Heart left ventricle (tissue), 16 donors: Measurements from ENCODE around the gene FER. TPM values are rescaled to one million over a fixed set of nuclear protein-coding genes. Genes with fewer than 3 reads are reported as not detected.

Source experiments
- ATAC-seq, 4 donors: fragments of 200-7000 bp; cut with Tn5 transposase; one replicate each; pipeline ENCODE4 v1.9.1; 2020 to 2022; ENCODE audit warnings: moderate library complexity in 4 of 4, mild to moderate bottlenecking in 3 of 4, moderate number of reproducible peaks in 1 of 4
- DNase-seq, 5 donors: peaks; one replicate each; pipeline ENCODE4 v3.0.0-alpha.2; 2020
- H3K27ac ChIP-seq, 12 donors: fragments of 200-600 bp; sonication (generic) in 4 of 12; one replicate each; pipeline versions ENCODE4 v1.5.0 to v1.8.0; 2016 to 2022; ENCODE audit warnings: mild to moderate bottlenecking in 2 of 12
- H3K27me3 ChIP-seq, 9 donors: fragments of 200-600 bp; sonication (generic) in 2 of 9; one replicate each; pipeline versions ENCODE4 v1.5.1 to v1.8.0; 2016 to 2022; ENCODE audit warnings: mild to moderate bottlenecking in 3 of 9
- H3K36me3 ChIP-seq, 9 donors: fragments of 200-600 bp; sonication (generic) in 2 of 9; one replicate each; pipeline versions ENCODE4 v1.5.0 to v1.8.0; 2018 to 2022; ENCODE audit warnings: mild to moderate bottlenecking in 2 of 9
- H3K4me1 ChIP-seq, 12 donors: fragments of 200-600 bp; sonication (generic) in 4 of 12; one replicate each; pipeline versions ENCODE4 v1.5.0 to v1.8.0; 2016 to 2022; ENCODE audit warnings: mild to moderate bottlenecking in 3 of 12
- H3K4me3 ChIP-seq, 12 donors: fragments of 200-600 bp; sonication (generic) in 4 of 12; one replicate each; pipeline versions ENCODE4 v1.5.0 to v1.8.0; 2017 to 2022; ENCODE audit warnings: mild to moderate bottlenecking in 9 of 12, moderate library complexity in 4 of 12
- H3K9me3 ChIP-seq, 12 donors: fragments of 200-600 bp; sonication (generic) in 4 of 12; one replicate each; pipeline versions ENCODE4 v1.5.0 to v1.8.0; 2016 to 2022; ENCODE audit warnings: mild to moderate bottlenecking in 1 of 12
- CTCF ChIP-seq, 12 donors: fragments of 200-600 bp; sonication (generic) in 4 of 12; IDR thresholded peaks; one replicate each; pipeline versions ENCODE4 v1.5.0 to v1.8.0; 2018 to 2022; ENCODE audit warnings: antibody characterized with exemption in 12 of 12, mild to moderate bottlenecking in 5 of 12
- POLR2A ChIP-seq, 2 donors: fragments of 450-650 bp; IDR thresholded peaks; one replicate each; pipeline ENCODE4 v1.6.1; 2017; ENCODE audit warnings: antibody characterized with exemption in 2 of 2, mild to moderate bottlenecking in 2 of 2, moderate library complexity in 2 of 2
- whole genome bisulfite sequencing, 4 donors: extraction: QIAGEN DNeasy Blood & Tissue Kit in 2 of 4; methylation state at CpG; one replicate each; pipeline versions ENCODE4 v1.1.5 to v1.1.7; 2013 to 2018; 5-methylcytosine and 5-hydroxymethylcytosine counted together
- intact Hi-C, 10 donors: fragments of 100-400 bp; cut with DNase I; formaldehyde crosslinking; loops; one replicate each; pipeline versions ENCODE4 v1.11.1 to v1.14.2; 2022
- polyA plus RNA-seq, 2 donors: library from polyadenylated mRNA; stranded (reverse); fragments of 200-250 nt; gene quantifications; one replicate each; pipeline ENCODE4 v1.2.3, GENCODE V29; 2013
- total RNA-seq, 9 donors: library from RNA; depleted of rRNA in 2 of 9; stranded (reverse); fragments of >200 nt in 2 of 9; fragmentation: NEBNext Ultra II Directional in 3 of 9; extraction: Animal tissue kit (Norgen Biotek cat#: 25700) in 3 of 9; gene quantifications; one replicate each; pipeline versions ENCODE4 v1.1.0 to v1.2.4, GENCODE V29; 2016 to 2023
- donor health status: ischemic (EF 13 %, LVEDD 7.1; RV severe dilation, severe dysfunction).
- donor health status: healthy with polysubstance abuse.
- donor health status: DM: no; HTN: yes; CAD: no.
- donor health status: DM: no; HTN: no; CAD: no.
- donor health status: ischemic (EF 25% LVEDD 6.9; RV normal size, moderate dysfunction).
- donor health status: ischemic (EF 25% LVEDD 5.7; RV mildly dilated, moderate dysfunction).
- donor health status: healthy.
- donor health status: DM: yes; HTN: yes; CAD: no.
- donor health status: ischemic (EF 35%, LVEDD 5.7; RV mildly dilated, moderate dysfunction).
- donor health status: nonischemic (EF 11% LVEDD 7.7; RV severe dilation, severe dysfunction).
- donor health status: DM: yes; HTN: yes; CAD: no.
- donor health status: PGD.
- donor health status: ischemic (EF 29% LVEDD 5.4; RV normal size, mild dysfunction).
- donor health status: nonischemic (EF 23%, LVEDD 6.1; RV moderate dilation, normal function).

FER gene
- total and polyA plus RNA-seq, 11 donors = 1.4 to 25.7 (median 13.1) TPM

GRCh38 chr5:108946008-108946407, 198.3 kb downstream of the FER start:
- H3K4me3 ChIP-seq = no peak overlapping the region
- no peaks in the 10 kb centered on the region for H3K27me3 ChIP-seq
- no peak for DNase-seq
- no peak for ATAC-seq
- peaks cover 0 to 7% (median 0%) of the 10 kb centered on the region in 12 donors for H3K4me1 ChIP-seq
- WGBS, 4 donors = 90 to 96% (median 92%) methylated on average over 1 of the region's 1 CpG
- H3K36me3 ChIP-seq = peaks cover 0 to 6% (median 0%) of the 10 kb centered on the region in 9 donors
- H3K9me3 ChIP-seq = no peaks in the 10 kb centered on the region
- H3K27ac ChIP-seq = no peak overlapping the region
- intact Hi-C loops = no loop called here
- TF ChIP-seq POLR2A (IDR thresholded peaks at IDR 0.05) = no peak
- no peak for TF ChIP-seq CTCF (IDR thresholded peaks at IDR 0.05)

GRCh38 chr5:108947164-108947563, 199.5 kb downstream of the FER start:
- H3K27me3 ChIP-seq = no peaks in the 10 kb centered on the region
- no peak overlapping the region for H3K4me3 ChIP-seq
- H3K9me3 ChIP-seq = no peaks in the 10 kb centered on the region
- H3K27ac ChIP-seq = no peak overlapping the region
- TF ChIP-seq CTCF (IDR thresholded peaks at IDR 0.05) (no peak), POLR2A (IDR thresholded peaks at IDR 0.05) (no peak)
- intact Hi-C loops = no loop called here
- H3K4me1 ChIP-seq = peaks cover 0 to 5% (median 0%) of the 10 kb centered on the region in 12 donors
- DNase-seq (no peak), ATAC-seq (no peak)
- WGBS, 4 donors = 94 to 99% (median 97%) methylated on average over 1 of the region's 1 CpG
- peaks cover 0 to 6% (median 0%) of the 10 kb centered on the region in 9 donors for H3K36me3 ChIP-seq

GRCh38 chr5:108950276-108950675, 202.6 kb downstream of the FER start:
- intact Hi-C loops = loop anchor here in 1 of 10 donors (10.0 kb wide), 1 partner anchor 355 kb away; no protein-coding TSS in a partner anchor
- DNase-seq (no peak), ATAC-seq (no peak)
- H3K27me3 ChIP-seq = no peaks in the 10 kb centered on the region
- no peak overlapping the region for H3K4me3 ChIP-seq
- H3K27ac ChIP-seq = no peak overlapping the region
- peaks cover 0 to 6% (median 0%) of the 10 kb centered on the region in 9 donors for H3K36me3 ChIP-seq
- WGBS, 4 donors = 97% methylated on average over 2 of the region's 2 CpGs
- no peaks in the 10 kb centered on the region for H3K4me1 ChIP-seq
- no peaks in the 10 kb centered on the region for H3K9me3 ChIP-seq
- no peak for TF ChIP-seq CTCF (IDR thresholded peaks at IDR 0.05)
- TF ChIP-seq POLR2A (IDR thresholded peaks at IDR 0.05) = no peak

- Histone ChIP-seq H3K36me3 (peaks cover 0 to 5% (median 0%) of the 10 kb centered on the region in 9 donors), H3K4me3 (no peak overlapping the region), H3K9me3 (no peaks in the 10 kb centered on the region), H3K27ac (no peak overlapping the region), H3K27me3 (no peaks in the 10 kb centered on the region), H3K4me1 (no peaks in the 10 kb centered on the region)
- DNase-seq (no peak), ATAC-seq (no peak)
- TF ChIP-seq CTCF (IDR thresholded peaks at IDR 0.05) = no peak
- TF ChIP-seq POLR2A (IDR thresholded peaks at IDR 0.05) = no peak
- intact Hi-C loops = loop anchor here in 1 of 10 donors (10.0 kb wide), 1 partner anchor 351 kb away; no protein-coding TSS in a partner anchor
Observed at GRCh38 chr5:108953940-108954339, 206.2 kb downstream of the FER start.
